ENCODE measurements around the gene ZNF276.

ZNF276 gene

GRCh38 chr16:89716916-89717687 is 4.2 kb upstream of the ZNF276 start:
- no peak for DNase-seq

DNA sequence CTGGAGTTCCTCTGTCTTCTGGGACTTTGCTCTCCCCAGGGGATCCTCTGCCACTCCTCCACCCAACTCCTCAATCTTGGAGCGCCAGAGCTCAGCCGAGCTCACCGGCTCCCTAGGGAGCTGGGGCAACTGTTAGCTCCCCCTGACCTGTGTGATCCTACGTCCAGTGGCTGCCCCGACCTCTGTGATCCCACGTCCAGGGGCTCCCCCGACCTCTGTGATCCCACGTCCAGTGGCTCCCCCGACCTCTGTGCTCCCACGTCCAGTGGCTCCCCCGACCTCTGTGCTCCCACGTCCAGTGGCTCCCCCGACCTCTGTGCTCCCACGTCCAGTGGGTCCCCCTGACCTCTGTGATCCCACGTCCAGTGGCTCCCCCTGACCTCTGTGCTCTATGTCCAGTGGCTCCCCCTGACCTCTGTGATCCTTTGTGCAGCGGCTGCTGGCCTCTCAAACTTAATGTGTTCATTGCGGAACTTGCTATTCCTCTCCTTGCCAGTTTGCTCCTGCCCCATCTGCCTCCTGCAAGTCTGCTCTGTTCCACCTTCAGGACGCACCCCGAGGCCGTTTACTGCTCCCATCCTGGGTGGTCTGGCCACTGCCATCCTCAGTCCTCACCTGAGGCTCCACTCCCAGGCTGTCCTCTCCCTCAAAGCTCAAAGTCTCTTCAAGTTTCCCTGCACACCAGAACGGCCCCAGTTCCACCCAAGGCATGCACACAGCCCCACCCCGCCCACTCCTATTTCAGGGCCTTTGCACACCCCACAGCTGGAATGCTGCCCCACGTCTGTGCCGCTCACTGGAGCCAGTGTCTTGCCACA is 3.4 kb upstream of the ZNF276 start:
- no peak for DNase-seq

DNA sequence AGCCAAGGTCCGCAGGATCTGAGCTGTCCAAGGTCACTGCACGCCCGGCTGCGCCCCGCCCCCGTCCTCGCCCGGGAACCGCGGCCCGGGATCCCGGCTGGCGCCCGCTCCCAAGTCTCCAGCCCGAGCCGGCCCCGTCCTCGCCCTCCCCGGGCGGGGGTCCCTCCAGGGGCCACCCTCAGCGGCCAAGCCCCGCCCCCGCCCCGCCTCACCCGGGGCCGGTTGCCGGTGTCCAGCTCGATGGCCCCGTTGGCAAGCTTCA is 855 bp upstream of the ZNF276 start:
- no peak for DNase-seq

DNA sequence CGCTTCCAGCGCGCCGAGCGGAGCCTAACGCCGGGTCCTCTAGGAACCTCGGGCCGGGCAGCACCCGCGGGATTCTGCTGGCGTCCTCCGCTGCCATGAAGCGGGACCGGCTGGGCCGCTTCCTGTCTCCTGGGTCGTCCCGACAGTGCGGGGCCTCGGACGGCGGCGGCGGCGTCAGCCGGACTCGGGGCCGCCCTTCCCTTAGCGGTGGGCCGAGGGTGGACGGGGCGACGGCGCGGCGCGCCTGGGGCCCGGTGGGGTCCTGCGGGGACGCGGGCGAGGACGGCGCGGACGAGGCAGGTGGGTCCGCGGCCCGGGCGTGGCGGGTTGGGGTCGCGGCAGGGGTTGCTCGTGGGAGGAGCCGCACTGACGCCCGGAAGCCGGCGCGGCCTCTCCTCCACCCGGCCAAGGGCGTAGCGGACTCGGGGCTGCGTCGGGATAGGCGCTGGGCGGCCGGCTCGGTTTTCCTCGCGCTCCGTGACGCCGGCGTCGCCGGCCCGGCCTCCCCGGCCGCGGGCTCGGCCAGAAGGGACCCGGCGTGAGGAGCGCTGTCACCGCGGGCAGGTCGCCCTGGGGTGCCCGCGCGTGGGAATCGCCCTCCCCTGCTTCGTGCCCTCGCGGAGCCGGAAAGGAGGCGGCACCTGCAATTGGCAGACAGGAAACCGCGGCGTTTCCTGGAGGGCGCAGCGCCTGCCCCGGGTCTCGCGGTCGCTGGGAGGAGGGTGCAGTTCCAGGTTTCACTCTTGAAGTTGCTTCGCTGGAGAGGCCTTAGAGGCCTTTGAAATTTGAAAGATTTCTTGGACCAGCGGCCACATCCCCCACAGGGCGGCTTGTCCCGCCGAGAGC is 432 bp downstream of the ZNF276 start:
- peak; percentile 7 to 27 for DNase-seq

GRCh38 chr16:89722392-89723278 is 1.3 kb downstream of the ZNF276 start:
- peak in 1 of 2 donors; percentile 41 for DNase-seq

DNA sequence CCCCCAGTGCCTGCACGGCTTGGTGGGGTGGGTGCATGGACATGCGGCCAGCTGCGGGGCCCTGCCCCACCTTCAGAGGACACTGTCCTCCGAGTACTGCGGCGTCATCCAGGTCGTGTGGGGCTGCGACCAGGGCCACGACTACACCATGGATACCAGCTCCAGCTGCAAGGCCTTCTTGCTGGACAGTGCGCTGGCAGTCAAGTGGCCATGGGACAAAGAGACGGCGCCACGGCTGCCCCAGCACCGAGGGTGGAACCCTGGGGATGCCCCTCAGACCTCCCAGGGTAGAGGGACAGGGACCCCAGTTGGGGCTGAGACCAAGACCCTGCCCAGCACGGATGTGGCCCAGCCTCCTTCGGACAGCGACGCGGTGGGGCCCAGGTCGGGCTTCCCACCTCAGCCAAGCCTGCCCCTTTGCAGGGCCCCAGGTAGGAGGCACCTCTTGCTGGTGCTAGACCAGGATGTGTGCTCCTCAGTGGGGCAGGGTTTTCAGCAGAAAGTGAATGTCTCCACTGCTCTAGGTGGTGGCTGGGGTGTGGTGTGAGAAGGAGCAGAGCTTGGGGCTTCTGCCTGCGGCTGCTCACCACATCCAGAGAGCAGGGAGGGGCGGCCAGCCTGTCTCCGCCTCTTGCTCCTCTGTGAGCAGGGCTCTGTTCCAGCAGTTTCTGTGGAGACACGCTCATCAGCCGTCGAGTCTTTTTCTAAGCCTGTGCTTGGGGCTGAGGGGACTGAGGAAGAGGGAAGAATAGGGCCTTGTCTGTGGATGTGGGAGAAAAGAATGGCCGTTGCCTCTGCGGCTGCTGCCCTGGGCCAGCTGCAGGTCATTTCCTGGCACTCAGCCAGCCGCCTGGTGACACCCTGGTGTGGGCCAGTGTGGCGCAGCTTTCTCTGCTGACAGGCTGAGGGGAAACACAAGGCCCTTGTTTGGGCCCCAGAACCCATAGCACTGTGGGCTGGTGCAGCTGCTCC is 2.2 kb downstream of the ZNF276 start:
- peak; percentile 98 for DNase-seq

DNA sequence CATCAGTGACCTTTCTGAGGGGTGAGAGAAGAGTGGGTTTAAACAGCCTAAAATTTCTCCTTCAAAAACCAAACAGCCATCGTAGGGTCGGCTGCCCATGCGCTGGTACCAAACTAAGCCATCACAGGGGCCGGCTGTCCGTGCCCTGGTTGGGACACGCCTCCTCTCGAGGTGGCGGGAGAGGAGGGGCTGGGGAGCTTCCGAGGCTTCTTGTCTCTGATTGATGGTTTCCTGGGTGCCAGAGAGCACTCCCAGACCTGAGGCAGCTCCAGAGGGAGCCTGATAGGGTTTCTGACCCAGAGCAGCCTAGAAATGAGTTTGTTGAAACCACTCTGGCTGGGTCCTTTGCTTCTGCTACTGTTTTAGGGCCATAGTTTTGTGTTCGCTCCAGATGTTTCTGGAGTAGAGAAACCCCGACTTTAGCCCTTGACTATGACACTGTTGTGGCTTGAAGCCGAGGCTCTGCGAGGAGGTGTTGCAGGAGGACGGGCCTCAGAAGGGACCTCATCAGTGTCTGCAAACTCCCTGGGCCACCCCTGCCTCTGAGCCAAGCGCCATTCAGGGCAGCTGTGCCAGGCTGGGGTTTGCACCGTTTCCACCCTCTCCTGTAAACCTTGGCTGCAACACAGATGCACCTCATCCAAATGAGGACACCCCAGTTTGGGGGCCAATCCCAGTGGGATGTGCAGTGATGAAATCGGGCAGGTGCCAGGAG is 6.2 kb downstream of the ZNF276 start:
- no peak for DNase-seq

DNA sequence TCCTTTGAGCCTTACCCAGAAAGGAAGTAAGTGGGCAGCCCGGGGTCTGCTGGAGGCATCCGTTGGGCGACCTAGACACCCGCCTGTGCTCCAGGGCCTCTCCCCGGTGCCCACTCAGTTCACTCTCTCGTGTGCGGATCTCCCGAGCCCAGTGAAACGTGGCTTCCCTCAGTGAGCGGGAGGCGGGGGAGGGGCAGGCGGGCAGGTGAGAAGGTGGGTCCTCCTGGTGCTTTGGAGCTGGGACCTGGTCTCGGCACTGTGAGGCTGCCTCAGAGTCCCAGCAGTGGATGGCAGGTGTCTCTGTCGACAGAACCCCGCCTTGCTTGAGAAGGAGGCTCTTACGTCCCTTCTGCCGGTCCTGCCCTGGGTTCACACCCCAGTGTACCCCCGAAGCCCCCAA is 8.0 kb downstream of the ZNF276 start:
- DNase-seq = no peak

GRCh38 chr16:89729863-89730593 is 8.7 kb downstream of the ZNF276 start:
- DNase-seq = no peak

DNA sequence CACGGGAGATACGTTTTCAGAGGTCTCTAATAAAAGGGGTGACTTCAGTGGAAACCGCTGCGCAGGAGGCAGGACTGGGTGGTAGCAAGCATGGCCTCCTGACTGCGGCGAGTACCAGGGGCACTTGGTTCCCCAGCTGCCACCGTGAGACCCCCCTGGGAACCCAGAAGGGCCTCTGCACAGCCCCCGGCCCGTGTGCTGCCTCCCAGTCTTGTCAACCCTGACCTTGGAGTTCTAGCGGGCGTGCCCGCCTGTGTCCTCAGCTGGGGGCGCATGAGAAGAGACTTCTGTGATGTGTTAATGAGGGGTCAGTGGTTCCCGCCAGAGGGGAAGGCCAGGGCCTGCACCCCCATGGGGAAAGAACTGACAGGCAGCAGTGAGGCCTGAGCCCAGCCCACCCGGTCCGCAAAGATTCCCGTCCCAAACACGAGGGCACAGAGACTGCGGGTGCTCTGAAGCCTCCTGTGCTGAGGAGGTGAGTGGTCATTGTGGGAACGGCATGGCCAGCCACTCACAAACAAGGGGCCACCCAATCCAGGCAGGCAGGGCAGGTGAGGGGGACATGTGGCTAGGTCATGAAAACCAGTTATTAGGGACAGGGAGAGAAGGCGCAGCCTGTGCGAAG is 9.4 kb downstream of the ZNF276 start:
- DNase-seq = no peak

DNA sequence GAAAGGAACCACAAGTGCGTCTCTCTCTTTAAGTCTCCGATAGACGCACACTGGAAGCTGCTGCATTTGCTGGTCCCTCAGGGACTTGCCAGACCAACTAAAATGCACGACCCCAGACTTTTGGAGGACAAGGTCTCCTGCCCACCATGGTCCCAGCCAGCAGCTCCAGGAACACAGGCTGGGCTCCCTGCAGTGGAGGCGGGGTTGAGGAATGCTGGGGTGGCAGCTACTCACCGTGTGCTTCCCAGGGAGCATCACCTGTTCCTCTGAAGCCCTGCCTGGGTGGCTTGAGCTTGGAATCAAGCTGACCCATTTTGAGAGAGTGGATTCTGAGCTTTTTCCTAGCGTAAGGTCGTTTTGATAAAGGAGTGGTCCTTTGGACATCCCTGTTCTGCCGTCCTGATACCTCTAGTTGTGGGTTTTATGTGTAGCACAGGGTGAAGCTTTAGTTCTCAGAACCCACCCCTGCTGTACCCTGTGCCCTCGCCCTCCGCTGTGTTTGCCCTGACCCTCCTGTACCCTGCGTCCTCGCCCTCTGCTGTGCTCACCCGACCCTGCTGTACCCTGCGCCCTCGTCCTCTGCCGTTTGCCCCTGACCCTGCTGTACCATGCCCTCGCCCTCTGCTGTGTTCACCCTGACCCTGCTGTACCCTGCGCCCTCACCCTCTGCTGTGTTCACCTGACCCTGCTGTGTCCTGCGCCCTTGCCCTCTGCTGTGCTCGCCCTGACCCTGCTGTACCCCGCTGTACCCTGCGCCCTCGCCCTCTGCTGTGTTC is 11.0 kb downstream of the ZNF276 start:
- no peak for DNase-seq

GRCh38 chr16:89732918-89733242 is 11.5 kb downstream of the ZNF276 start:
- DNase-seq = no peak

DNA sequence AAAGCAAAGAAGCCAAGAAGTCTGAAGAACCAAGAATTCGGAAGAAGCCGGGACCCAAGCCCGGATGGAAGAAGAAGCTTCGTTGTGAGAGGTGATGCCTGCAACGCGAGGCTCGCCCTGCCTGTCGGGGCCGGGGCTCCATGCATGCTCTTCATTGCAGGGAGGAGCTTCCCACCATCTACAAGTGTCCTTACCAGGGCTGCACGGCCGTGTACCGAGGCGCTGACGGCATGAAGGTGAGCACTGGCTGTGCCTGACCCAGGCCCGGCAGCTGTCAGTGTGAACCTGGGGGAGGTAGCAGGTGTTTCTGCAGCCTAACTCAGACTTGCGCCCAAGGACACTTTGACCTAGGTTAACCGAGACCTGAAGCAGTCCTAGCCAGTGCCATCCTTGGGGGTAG is 12.0 kb downstream of the ZNF276 start:
- DNase-seq = no peak

GRCh38 chr16:89733792-89734191 is 12.5 kb downstream of the ZNF276 start:
- no peak for DNase-seq

- DNase-seq = no peak
These were observed 15.2 kb downstream of the ZNF276 start for GRCh38 chr16:89736554-89736953.

GRCh38 chr16:89737341-89738071 is 16.2 kb downstream of the ZNF276 start:
- no peak for DNase-seq

- no peak for DNase-seq
These were observed 16.7 kb downstream of the ZNF276 start for GRCh38 chr16:89738072-89738377.

Data from hippocampal formation (tissue), 2 donors.